ENCODE measurements around the gene TBC1D20.

TBC1D20 gene

DNA sequence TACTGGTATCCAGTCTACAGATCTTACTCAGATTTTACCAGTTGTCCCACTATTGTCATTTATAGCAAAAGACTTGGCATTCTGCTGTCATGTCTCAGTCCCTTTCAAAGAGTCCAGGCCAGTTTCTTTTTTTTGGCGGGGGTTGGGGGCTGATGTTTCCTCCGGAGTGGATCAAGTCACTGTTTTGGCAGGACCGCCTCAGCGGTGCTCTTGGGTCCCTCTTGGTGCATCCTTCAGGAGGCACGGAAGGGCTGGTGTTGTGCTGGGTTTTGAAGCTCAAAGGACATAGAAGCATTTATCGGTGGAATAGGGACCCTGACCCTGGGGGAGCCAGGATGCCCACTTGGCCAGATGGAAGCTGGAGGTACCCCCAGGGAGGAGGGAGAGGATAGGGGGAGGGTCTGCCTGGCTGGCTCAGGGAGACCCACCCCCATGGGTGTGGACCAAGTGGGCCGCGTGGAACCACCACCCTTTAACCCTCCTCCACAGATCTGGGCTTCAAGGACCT is 43.4 kb downstream of the TBC1D20 start:
- no peak for DNase-seq

- DNase-seq: no peak
Measured at GRCh38 chr20:417801-418342, 44.5 kb downstream of the TBC1D20 start.

DNA sequence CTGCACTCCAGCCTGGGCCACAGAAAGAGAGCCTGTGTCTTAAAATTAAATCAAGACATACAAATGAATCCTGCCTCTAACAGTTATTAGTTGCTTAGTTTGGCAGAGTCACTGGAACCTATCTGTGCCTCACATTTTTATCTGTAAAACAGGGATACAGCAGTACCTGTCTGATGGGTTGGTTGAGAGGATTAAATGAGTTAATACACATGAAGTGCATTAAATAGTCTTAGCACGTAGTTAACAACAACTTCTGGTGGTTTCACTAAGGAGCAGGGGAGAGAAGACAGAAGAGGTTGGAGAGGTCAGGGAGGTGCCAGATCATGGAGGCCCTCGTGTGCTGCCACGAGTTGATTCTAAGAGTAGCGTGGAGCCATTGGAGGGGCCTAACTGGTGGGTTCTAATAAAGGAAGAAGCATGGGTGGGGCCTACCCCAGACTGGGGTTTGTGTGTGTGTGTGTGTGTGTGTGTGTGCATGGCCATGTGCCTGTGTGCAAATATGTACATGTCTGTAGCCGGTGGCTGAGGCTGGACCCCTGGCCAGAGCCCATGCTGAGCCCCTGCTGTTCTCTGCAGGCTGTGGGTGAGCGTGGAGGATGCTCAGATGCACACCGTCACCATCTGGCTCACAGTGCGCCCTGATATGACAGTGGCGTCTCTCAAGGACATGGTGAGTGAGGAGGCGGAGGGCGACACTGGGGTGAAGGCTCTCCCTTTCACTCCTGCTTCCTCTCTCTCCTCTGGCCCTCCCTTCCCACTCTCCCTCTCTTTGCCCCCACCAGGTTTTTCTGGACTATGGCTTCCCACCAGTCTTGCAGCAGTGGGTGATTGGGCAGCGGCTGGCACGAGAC is 45.2 kb downstream of the TBC1D20 start:
- no peak for DNase-seq

- no peak for DNase-seq
Measured at GRCh38 chr20:415820-416322, 46.5 kb downstream of the TBC1D20 start.

DNA sequence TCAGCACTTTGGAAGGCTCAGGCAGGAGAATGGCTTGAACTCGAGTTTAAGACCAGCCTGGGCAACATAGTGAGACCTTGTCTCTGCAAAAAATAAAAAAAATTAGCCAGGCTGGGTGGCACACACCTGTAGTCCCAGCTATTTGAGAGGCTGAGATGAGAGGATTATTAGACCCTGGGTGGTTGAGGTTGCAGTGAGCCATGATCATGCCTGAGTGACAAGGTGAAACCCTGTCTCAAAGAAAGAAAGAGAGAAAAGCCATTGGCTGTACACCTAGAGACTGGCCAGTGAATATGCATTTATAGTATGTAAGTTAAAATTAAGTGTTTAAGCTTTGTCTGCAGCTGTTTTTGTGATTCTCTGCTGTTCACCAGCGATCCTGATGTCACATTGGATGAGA is 48.2 kb downstream of the TBC1D20 start:
- no peak for DNase-seq

GRCh38 chr20:412081-412480 is 50.3 kb downstream of the TBC1D20 start:
- DNase-seq: no peak

GRCh38 chr20:409697-410559 is 52.4 kb downstream of the TBC1D20 start:
- no peak for DNase-seq

GRCh38 chr20:408843-409696 is 53.3 kb downstream of the TBC1D20 start:
- DNase-seq: no peak

- DNase-seq: peak; percentile 85
Measured at GRCh38 chr20:407953-408842, 54.1 kb downstream of the TBC1D20 start, which contains the start of gene RBCK1. Gene RBCK1 (plus strand): TSS chr20:408299. CDS start chr20:408758, 459 bp downstream.

DNA sequence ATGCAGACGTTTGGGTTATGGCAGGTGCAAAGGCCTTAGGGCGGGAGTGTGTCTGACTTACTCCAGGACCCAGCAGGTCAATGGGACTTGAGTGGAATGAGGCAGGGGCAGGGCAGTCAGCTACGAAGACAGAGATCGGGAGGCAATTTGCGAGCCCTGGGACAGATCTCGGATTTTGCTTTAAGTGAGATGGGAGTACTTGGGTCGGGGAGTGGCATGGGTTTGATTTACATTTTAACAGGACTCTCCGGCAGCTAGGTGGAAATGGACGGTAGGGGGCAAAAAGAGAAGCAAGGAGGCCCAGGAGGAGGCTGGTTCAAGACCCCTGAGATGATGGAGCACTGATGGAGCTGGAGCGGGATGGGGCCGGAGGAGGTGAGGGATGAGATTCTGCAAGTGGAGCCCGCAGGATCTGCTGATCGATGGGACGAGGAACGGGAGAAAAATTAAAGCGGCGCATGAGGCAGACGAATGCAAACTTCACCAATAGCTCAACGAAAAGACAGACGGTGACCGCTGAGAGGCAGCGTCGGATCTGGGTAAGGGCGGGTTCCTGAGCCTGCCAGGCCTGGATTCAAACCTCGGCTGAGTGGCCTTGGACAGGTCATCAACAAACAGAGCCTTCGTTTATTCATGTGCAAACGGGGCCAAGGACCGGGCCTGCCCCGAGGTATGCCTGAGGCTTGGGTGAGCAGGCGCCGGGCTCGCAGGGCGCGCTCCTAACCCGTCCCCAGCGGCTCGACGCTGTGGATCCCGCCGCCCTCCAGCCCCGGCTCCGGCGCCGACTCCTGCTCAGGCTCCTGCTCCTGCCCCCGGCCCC is 55.0 kb downstream of the TBC1D20 start:
- peak; percentile 75 for DNase-seq

DNA sequence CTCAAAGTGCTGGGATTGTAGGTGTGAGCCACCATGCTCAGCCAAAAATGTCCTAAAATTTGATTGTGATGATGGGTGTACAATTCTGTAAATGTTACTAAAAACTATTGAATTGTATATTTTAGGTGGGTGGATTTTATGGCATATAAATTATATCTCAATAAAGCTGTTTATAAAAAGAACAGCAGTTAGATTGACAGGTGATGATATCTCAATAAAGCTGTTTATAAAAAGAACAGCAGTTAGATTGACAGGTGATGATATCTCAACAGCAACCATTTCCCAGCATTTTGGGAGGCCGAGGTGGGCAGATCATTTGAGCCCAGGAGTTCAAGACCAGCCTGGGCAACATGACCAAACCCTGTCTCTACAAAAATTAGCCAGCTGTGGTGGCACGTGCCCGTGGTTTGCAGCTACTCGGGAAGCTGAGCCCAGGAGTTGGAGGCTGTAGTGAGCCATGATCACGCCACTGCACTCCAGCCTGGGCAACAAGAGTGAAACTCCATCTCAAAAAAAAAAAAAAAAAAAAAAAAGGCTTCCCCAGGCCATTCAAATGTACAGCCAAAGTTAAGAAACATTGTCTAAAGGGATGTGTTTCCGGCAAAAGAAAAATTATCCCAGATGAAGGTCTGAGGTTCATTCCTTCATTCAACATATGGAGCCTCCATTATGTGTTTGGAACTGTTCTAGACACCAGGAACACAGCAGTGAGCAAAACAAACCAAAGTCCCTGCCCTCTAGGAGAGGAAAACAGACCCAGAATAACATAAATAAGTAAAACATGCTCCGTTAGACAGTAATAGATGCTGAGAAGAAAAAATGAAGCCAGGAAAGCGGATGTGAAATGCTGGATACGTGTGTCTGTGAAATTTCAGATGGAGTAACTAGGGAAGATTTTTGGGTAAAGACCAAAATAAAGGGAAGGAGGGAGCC is 55.9 kb downstream of the TBC1D20 start:
- no peak for DNase-seq

DNA sequence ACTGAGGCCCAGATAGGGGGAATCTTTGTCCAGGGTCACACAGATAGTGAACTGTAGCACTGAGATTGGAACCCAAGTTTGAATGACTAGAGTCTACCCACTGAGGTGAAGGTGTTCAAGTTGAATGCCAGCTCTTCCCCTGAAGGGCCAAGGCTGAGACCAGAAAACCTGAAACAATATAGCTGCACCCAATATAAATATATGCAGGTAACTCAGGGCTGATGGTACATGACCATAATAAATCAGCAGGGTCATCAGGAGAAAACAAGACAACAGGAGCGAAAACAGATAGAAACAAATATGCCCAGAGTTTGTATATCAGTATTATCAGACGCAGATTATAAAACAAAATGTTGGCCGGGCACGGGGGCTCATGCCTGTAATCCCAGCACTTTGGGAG is 58.2 kb downstream of the TBC1D20 start:
- DNase-seq: no peak

DNA sequence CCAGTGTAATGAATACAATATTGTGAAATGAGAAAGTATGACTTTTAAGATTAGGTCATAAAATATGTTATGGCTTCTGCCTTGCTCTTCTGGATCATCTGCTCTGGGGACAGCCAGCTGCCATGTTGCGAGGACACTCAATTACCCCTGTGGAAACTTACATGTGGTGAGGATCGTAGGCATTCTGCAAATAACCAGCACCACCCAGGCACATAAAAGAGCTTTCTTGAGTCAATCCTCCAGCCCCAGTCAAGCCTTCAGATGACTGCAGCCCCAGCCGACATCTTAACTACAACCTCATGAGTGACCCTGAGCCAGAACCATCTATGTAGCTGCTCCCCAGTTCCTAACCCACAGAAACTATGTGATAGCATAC is 58.8 kb downstream of the TBC1D20 start:
- no peak for DNase-seq

- no peak for DNase-seq
Measured at GRCh38 chr20:402898-403581, 59.3 kb downstream of the TBC1D20 start.

DNA sequence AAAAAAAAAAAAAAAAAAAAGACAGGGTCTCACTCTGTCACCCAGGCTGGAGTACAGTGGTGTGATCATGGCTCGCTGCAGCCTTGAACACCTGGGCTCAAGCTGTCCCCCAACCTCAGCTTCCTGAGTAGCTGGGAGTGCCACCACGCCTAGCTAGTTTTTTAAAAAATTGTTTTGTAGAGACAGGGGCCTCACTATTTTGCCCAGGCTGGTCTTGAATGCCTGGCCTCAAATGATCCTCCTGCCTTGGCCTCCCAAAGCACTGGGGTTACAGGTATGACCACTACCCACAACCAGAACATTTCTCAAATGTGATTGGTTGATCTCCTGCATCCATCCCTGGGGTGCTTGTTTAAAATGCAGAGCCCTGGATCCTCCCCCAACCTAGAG is 59.8 kb downstream of the TBC1D20 start:
- no peak for DNase-seq

DNA sequence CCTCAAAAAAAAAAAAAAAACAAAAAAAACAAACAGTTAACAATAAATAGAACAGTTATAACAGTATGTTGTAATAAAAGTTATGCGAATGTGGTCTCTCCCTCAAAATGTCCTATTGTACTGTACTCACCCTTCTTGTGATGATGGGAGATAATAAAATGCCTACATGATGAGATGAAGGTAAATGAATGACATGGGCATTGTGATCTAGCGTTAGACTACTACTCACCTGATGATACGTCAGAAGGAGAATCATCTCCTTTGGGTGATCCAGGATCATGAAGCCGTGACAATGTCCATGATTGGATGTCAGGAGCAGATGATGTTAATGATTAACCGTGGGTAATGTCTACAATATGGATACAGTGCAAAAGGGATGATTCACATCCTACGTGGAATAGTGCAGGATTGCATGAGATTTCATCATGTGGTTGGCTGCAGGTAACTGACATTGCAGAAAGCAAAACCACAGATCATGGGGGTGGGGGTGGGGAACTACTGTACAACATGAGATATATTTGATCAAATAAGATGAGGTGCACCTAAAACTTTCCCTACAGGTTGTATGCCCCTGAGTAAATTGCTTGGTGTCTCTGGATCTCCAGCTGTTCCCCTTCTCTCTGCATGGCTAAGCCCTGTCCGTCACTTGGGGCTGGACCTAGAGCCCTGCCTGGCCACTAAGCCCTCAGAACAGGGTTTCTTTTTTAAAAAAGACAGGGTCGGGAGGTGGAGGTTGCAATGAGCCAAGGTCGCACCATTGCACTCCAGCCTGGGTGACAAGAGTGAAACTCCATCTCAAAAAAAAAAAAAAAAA is 60.4 kb downstream of the TBC1D20 start:
- peak; percentile 96 for DNase-seq

GRCh38 chr20:400454-401275 is 61.7 kb downstream of the TBC1D20 start:
- DNase-seq: peak; percentile 29

Measured in fibroblast of upper back skin (primary cell).